H4 (cell line): ENCODE data around the gene MOB1B. TPM values are rescaled to one million over a fixed set of nuclear protein-coding genes. Genes with fewer than 3 reads are reported as not detected.
A peak's percentile ranks its signal among the peaks of the same experiment; 100 is the strongest.
"Not testable (repeated sequence)": the region's sequence is repeated elsewhere in the genome, so short reads cannot be mapped to it uniquely, and the experiment has no call there.

Source experiments
- DNase-seq: peaks from one replicate; pipeline ENCODE4 v3.0.0-alpha.2; 2015; ENCODE audit warnings: low spot score
- total RNA-seq: library from RNA; depleted of rRNA; stranded (reverse); fragments of >200 nt; shearing (Covaris generic); gene quantifications from 2 replicates; pipeline ENCODE4 v1.2.3, GENCODE V29; 2014

The MOB1B gene
- total RNA-seq, 1 experiment from 2014 or later = 5.9 TPM

DNA sequence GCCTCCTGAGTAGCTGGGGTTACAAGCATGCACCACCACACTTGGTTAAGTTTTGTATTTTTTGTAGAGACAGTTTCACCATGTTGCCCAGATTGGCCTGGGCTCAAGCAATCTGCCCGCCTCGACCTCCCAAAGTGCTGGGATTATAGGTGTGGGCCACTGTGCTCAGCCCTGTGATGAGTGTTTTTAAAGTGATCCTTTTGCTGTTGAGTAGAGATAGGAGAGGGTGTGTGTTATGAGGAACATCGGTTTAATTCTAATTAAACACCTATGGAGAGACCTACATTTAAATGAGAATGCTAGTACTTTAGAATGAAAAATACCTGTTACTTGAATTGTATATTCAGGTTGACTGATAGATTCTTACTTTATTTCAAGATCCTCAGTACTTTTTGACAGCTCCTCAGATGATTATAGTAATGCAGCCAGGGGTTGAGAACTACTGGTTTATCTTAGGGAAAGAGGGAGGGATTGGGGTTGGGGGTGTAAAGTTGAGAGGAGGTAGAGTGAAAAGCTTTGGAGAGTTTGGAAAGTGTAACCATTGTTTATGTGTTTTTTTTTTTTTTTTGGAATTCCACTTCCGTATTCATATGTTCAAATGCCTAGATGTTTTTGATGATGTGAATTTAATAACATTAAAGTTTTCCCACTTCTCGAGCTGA lies 54.5 kb downstream of the MOB1B start:
- DNase-seq = no peak

DNA sequence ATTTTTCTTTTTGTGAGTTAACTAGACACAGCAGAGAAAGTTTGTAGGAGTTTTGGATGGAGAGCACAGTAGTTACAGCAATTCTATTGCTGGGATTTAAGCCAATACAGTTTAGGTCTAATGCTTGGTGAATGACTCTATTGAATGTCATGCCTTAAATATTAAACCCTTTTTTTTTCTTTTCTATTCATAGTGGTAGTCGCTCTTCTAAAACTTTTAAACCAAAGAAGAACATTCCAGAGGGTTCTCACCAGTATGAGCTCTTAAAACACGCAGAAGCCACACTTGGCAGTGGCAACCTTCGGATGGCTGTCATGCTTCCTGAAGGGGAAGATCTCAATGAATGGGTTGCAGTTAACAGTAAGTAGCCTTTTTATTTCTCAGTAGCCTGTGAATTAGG lies 56.5 kb downstream of the MOB1B start:
- no peak for DNase-seq

DNA sequence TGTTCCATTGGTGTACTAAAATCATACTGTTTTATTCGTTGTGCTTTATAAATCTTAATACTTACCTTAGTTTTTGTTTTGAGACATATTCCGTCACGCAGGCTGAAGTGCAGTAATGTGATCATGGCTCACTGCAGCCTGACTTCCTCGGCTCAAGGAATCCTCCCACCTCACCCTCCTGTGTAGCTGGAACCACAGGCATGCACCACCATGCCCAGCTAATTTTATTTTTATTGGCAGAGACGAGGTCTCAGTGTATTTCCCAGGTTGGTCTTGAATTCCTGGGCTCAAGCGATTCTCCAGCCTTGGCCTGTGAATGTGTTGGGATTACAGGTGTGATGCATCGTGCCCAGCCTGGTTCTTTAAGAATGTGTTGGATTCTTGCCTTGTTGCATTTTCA lies 66.9 kb downstream of the MOB1B start:
- DNase-seq = no peak

DNA sequence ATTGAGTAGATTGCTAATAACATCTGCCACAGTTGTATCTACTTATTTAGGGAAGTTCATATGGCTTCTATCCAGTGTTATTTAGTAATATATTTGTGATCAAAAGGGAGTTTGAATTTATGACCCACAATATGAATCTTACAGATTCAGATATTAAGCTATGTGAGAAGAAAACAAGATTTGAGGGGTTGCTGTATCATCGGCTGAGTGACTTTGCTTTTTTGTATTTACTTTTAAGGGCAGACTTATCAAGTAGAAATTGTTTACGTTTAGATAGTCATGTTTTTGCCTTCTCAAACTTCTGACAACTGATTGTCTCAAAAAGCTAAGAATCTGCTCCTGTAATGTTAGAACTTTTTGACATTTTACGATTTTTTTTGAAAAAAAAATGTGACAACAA lies 74.1 kb downstream of the MOB1B start:
- DNase-seq = no peak

DNA sequence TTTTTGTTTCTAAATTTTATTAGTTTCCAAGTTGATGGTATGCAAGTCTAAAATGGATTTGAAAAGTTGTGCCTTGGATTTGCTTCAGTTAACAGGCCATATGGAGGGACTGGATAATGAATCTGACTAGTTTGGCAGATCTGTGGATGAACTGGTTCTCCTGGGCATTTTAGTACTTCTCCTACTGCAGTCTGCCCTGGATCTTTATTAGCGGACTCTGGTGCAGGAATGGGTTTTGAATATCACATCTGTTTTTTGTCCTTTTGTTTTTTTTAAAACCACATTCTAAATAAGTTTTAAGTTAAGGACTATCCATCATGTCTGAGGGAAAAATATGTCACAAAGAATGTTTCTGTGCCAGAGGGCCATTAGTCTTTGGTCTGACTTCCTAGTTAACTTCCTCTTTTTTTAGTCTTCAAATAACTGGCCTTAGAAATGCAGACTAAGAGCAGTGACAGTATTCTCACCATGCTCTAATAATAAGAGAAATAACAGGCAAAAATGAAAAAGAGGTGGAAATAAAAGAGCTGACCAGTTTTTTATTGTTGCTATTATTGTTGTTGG lies 77.4 kb downstream of the MOB1B start:
- DNase-seq = no peak

DNA sequence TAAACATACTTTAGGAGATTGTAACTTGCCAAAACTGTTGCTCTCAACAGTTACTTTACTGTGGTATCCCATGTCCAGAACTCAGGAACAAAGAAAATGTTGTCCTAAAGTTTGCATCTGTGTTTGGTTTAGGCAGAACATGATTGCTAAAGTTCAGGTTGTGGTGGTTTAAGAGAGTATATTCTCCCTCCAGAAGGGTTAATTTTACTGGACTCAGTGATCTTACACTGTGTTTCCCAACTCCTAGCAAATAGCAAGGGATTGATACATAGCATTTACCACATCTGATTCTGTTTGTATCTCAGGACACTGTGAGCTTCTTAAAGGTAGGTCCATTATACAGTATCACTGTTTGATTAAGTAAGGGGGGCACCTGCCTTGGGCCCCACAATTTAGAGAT lies 78.0 kb downstream of the MOB1B start:
- DNase-seq = no peak

DNA sequence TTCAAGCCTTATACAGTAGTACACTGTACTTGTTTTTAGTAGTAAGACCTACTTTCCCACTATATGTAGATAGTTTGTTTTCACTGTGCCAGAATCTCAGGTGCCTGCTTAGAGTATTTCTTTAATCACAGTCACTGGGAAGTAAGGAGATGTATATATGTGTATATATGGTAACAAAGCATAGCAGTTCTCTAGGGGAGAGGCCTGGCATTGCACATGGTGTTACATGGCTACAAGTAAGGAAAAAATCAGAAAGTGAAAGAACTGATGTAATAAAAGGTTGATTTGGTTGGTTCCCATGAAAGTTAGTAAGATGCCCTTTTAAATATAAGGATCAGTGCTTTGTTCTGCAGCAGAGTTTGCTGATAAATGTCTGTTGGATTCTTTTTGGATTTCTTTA lies 81.9 kb downstream of the MOB1B start:
- no peak for DNase-seq

DNA sequence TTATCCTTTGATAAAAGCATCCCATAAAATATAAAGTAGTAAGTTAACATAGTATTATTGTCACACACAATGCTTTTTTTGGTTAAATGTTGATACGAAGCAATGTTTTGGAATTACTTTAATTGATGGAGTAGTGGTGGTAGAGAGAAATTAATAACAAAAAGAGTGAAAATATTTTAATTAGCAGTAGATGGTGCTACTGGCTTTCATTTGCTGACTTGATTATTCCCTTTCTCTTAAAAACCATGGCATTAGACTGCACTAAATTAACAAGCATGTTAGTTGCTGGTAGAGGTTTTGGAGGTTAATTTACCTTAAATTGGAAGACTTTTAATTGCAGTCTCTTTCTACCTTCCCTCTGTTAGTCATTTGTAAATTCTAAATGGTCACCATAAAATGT lies 82.4 kb downstream of the MOB1B start:
- no peak for DNase-seq

DNA sequence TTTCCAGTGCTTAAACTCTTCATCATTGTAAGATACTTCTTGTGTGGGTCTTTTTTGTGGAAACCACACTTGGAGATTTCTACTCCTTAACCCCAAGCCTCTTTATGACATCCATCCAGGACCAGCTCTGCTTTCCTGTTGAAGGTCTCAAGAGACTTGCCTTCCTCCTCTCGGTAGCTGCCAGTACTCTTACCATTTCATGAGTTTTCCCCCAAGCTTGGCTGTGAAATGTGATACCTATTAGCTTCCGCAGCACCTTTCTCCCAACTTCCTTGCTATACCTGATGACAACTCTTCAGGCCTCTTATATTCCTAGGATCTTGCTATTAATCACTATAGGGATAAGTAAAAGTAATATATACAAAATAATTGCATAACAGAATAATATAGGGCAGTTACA lies 89.4 kb downstream of the MOB1B start:
- no peak for DNase-seq

DNA sequence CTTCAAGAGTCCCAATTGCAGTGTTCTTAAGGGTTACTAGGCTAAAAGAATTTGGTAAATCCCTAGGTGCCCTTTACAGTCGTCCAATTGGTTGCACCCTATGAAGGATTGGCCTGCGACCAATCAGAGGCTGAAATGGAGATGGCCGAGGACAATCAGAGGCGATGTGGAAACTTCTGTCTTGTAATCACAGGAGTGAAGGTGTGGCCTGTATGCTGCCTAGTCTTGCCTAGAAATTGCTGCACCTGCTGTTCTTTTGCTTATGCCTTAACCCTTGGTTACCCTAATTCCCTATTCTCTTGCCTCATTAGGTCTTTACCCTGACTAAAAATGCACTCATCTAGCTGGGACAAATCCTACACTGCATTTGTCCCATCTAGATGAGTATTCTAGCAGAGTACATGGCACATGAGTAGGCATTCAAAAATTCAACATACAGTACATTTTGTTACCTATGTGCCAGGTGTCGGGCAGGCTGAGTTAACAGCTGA lies 90.3 kb downstream of the MOB1B start:
- DNase-seq = no peak

DNA sequence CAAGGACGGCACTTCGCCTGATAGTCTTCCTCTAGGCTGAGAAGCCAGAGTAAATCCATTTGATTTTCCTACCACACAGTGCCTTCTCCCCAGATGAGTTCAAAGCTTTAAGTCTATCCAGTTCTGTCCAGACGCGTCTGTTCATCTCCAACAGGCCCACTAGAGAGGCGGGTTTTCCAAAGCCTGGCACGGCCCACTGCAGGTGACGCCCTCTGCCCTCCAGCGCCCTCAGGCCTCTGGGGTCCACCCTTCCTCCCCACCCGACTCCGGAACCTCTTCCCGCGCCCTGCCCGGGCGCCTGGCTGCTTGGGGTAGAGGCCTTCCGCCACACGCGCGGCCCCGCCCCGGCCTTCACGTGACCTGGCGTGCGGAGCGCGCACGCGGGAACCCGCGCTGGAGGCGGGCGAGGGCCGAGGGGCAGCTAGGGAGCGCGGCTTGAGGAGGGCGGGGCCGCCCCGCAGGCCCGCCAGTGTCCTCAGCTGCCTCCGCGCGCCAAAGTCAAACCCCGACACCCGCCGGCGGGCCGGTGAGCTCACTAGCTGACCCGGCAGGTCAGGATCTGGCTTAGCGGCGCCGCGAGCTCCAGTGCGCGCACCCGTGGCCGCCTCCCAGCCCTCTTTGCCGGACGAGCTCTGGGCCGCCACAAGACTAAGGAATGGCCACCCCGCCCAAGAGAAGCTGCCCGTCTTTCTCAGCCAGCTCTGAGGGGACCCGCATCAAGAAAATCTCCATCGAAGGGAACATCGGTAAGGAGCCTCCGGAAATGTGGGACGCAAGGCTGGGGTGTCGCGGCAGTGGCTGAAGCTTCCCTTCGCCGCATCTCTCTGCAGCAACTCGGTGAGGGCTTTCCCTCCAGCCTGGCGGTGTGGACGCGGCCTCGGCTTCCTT lies 91.3 kb downstream of the MOB1B start, which contains the start of gene DCK:
DCK (plus strand) TSS at position 469 of the 888 bp plus-strand sequence; CDS start at position 656, 187 bp downstream.
- DNase-seq = peak; percentile 78

DNA sequence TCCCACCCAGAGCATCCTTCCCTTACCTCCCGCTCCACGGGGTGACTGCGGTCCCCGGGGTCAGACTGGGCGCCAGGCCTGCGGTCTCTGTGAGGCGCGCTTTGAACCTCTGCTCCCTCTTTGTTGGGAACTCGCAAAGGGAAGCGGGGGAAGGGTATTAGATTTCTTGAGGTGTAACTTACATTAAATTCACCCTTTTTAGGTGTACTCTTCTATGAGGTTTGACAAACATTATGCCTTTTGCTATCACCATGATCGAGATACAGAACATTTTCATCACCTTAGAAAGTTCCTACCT lies 91.8 kb downstream of the MOB1B start:
- no peak for DNase-seq

DNA sequence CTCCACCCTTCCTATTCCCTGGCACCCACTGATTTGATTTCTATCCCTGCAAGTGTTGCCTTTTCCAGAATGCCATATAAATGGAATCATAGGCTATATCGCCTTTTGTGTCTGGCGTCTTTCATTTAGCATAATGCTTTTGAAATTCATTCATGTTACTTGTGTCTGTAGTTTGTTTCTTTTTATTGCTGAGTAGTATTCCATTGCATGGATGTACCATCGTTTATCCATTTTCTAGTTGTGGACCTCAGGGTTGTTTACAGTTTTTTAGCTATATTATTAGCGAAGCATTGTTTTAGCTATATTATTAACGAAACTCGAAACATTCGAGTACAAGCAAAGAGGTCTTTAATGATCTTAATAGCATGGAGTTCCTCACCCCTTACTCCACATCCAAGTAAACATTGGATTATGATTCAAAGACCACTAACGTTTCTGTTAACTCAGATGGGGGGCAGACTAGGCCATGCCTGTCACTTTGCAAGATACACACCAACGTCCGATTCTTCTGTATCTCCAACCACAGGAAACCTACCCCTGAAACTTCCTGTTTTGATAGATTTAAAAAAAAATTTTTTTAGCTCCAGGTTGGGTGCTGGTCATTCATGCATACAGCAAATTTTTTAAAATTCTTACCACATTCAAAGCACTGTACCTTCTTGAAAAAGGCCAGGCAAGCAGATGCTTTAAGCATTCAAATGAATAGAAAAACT lies 92.4 kb downstream of the MOB1B start:
- DNase-seq = no peak

DNA sequence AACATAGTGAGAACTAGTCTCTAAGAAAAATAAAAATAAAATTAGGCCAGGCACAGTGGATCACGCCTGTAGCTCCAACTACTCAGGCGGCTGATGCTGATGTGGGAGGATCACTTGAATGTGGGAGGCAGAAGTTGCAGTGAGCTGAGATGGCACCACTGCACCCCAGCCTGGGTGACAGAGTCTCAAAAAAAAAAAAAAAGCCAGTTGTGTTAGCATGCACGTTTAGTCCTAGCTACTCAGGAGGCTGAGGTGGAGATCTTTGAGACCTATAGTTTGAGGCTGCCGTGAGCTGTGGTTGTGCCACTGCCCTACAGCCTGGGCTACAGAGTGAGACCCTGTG lies 93.8 kb downstream of the MOB1B start:
- DNase-seq = no peak

DNA sequence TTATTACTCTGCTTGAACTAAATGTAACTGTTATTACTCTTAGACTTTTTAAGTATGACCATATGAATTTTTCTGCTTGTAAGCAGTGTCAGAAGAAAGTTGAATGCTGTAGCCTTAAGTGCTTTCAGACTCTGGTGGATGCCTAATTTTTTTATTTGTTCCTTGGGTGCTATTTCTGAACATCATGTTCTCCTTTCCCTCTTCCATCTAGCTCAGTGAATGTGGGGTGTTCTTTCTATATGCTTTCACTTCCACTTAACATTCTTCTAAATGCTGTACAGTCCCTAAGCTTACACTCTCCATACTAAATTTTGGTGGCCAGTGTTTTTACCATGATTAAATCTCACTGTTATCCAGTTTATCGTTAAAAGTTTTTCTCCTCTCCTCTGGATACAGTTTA lies 94.9 kb downstream of the MOB1B start:
- no peak for DNase-seq

DNA sequence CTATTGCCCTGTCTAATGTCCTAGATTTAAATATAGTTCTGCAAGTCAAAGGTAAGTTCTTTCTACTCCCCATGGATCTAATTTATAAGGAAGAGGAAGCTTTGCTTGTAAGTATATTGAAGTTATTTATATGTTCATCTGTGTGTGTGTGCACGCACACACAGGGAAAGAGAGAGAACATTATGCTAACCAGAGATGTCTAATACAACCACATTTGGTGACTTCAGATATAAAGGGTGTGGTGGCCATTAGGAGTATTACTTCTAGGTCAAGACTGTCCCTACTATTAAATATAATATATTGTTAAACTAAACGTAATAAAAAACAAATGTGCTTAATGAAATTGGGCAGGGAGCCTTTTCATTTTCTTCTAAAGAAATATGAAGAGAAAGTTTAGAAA lies 95.4 kb downstream of the MOB1B start:
- DNase-seq = no peak

DNA sequence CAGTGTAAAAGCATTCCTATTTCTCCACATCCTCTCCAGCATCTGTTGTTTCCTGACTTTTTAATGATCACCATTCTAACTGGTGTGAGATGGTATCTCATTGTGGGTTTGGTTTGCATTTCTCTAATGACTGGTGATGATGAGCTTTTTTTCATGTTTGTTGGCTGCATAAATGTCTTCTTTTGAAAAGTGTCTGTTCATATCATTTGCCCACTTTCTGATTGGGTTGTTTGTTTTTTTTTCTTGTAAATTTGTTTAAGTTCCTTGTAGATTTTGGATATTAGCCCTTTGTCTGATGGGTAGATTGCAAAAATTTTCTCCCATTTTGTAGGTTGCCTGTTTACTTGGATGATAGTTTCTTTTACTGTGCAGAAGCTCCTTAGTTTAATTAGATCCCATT lies 97.5 kb downstream of the MOB1B start:
- DNase-seq = not testable (repeated sequence)

DNA sequence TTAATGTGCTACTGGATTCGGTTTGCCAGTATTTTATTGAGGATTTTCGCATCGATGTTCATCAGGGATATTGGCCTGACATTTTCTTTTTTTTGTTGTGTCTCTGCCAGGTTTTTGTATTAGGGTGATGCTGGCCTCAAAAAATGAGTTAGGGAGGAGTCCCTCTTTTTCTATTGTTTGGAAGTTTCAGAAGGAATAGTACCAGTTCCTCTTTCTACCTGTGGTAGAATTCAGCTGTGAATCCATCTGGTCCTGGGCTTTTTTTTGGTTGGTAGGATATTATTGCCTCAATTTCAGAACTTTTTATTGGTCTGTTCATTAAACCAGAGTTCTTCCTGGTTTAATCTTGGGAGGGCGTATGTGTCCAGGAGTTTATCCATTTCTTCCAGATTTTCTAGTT lies 99.2 kb downstream of the MOB1B start:
- DNase-seq = not testable (repeated sequence)

DNA sequence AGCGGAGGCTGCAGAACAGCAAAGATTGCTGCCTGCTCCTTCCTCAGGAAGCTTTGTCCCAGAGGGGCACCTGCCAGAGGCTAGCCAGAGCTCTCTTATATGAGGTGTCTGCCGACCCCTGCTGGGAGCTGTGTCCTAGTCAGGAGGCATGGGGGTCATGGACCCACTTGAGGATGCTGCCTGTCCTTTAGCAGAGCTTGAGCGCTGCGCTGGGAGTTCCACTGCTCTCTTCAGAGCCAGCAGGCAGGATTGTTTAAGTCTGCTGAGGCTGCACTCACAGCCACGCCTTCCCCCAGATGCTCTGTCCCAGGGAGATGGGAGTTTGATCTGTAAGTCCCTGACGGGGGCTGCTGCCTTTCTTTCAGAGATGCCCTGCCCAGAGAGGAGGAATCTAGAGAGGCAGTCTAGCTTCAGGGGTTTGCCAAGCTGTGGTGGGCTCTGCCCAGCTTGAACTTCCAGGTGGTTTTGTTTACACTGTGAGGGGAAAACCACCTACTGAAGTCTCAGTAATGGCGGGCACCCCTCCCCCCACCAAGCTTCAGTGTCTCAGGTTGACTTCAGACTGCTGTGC lies 102.2 kb downstream of the MOB1B start:
- DNase-seq = no peak

DNA sequence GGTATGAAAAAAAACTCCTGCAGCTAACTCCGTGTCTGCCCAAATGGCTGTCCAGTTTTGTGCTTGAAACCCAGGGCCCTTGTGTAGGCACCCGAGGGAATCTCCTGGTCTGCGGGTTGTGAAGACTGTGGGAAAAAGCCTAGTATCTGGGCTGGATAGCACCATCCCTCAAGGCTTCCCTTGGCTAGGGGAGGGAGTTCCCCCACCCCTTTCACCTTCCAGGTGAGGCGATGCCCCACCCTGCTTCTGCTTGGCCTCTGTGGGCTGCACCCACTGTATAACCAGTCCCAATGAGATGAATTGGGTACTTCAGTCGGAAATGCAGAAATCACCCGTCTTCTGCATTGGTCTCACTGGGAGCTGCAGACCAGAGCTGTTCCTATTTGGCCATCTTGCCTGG lies 102.9 kb downstream of the MOB1B start:
- not testable (repeated sequence) for DNase-seq

DNA sequence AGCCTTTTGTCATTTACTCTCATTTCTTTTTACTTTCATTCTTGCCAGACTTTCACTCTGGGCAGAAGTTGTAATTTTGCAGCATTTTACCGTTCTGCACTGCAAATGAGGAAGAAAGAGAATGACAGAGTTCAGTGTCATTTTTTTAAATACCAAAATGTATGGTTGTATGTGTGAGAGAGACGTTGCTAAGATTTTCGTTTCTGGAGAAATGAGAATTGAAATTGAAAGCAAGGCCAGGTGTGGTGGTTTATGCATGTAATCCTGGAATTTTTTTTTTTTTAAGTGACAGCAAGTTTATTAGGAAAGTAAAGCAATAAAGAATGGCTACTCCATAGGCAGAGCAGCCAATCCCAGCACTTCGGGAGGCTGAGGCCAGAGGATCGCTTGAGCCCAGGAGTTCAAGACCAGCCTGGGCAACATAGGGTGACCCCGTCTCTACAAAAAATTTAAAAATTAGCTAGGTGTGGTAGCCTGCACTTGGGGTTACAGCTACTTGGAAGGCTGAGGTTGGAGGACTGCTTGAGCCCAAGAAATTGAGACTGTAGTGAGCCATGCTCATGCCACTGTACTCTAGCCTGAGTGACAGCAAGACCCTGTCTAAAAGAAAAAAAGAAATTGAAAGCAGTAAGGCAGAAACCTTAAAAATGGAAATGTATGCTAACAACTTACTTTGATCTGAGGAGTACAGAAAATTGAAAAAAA lies 104.2 kb downstream of the MOB1B start:
- DNase-seq = no peak
